GM21619 (cell line): ENCODE results near the gene DDIAS.
"Not testable (repeated sequence)": the region's sequence is repeated elsewhere in the genome, so short reads cannot be mapped to it uniquely, and the experiment has no call there.

ENCODE experiments used
- ATAC-seq: cut with Tn5 transposase; IDR thresholded peaks from one replicate; pipeline ENCODE4 v1.9.1; 2021; ENCODE audit not compliant: unreplicated experiment

The DDIAS gene

DNA sequence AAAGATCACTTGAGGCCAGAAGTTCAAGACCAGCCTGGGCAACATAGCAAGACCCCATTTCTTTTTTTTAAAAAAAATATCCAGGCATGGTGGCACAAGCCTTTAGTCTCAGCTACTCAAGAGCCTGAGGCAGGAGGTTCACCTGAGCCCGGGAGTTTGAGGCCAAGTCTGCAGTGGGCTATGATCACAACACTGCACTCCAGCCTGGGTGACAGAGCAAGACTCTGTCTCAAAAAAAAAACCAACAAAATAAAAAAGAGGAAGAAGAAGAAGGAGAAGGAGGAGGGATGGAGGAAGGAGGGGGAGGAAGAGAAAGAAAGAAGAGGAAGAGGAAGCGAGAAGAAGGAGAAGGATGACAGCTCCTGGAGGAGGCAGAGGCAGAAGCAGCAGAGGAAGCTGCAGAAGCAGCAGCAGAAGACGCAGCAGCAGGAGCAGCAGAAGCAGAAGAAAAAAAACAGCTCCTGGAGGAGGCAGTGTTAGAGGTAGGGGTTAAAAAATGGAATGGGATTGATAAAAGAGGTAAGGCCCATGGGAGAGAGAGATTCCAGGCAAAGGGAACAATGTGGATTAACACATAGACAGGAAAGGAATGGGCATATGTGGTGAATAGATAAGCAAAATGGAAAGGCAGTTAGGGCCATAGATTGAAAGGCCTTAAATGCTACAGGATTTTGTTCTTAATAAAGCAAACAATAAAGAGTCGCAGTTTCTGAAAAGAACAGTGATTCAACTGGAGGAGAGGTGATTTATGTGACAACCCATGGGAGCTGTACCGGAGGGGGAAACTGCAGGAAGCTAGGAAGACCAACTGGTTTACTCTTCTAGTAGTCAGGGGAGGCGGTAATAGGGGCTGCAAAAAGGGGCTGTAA lies 12.2 kb upstream of the DDIAS start:
- ATAC-seq = no peak

DNA sequence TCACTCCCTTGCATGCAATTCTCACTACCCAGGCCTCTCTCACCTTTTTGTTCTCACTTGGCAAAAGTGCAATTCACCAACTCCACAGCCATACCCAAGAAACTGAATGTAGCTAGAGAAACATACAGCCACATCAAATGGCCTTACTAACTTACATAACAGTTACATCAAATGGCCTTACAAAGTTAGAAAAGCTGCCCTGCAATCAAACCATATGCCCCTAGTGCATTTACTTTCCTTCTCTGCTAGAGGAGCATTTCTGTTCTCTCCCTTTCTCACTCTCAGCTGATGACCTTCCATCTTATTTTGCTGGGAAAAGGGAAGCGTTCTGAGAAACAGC lies 11.6 kb upstream of the DDIAS start:
- ATAC-seq = no peak

DNA sequence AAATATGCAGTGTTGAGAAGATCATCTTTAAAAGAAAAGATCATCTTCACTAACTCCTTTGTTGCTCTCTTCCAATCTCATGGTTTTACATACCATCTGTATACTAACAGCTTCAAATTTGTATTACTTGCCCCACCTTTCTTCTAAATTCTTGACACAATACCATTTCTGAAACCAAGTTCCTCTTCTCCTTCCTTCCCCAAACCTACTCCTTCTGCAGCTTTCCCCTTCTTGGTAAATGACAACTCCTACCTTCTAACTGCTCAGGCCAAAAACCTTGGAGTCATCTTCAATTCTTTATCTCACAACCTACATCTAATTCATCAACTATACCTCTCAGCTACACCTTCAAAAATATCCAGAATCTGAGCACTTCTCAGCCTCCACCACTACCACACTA lies 10.6 kb upstream of the DDIAS start:
- no peak for ATAC-seq

DNA sequence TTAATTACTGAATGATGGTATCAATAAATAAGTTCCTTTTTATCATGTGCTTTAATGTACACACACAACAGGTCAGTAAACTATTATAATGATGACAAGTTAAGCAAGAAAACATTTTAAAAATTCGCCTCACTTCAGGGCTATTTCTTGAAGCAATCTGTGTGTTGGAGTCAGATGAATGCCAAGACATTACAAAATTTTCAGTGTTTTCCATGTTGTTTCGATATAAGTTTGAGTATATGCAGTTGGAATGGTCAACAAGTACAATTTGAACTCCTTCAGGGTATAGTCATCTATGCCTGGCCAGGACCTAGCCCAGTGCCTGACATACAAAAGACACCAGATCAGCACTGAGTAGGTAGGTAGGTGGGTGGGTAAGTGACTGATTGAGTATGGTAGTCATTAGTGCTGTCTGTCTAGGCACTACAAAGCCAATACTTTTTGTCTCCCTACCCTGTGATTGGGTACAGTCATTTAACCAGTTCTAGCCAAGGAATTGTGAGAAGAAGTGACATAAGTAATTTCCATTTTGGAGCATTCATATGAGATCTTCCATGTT lies 8.8 kb upstream of the DDIAS start:
- ATAC-seq = no peak

DNA sequence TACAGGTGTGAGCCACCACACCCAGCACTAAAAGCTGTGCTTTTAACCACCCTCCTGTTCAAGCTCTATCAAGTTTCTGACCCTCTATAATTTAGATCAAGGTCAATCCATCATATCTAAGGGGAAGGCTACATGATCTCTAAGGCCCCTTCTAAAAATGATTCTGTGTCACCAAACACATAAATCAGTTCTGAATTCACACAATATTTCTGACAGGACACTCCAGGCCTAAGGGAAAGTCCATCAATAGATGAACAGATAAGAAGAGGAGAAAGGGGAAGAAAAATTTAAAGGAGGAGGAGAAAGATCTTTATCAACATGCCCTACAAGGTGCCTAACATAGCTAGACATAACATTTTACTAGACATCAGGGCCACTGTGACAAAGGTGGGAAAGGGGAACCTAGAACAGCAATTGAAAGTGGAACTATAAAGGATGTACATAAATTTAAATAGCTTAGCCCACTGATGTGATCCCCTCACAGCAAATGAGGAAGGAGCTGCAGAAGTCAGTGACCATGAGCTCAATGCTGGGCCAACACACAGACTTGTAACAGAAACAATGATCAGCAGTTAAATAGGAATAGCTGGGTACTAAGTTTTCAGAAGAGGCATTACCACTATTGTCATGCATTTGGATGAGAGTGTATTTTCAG lies 6.0 kb upstream of the DDIAS start:
- ATAC-seq = peak; percentile 21

DNA sequence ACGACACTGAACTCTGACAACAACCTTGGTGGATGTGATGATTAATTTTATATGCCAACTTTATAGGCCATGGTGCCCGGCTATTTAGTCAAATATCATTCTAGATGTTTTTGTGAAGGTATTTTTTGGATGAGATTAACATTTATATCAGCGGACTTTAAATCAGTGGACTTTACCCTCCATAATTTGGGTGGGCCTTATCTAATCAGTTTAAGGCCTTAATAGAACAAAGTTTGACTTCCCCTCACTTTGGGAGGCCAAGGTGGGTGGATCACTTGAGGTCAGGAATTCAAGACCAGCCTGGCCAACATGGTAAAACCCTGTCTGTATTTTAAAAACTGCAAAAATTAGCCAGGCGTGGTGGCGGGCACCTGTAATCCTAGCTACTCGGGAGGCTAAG lies 5.4 kb upstream of the DDIAS start:
- ATAC-seq = no peak

DNA sequence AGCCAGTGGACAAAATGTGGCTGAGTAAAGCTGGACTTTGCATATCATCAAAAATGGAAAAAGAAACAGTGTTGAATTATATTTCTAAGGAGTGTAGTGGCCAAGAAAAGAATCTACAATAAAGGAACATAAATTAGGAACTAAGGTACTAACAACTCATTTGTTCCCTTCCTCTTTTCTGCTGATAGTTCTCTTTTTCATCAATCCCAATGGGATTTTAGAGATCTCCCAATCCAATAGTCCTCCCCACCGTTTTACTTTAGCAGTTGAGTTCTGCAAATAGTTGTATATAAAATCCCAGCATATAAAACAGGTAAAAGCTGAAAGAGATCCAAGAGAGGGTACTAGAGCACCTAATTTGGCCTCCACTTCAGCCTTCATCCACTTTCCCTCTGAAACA lies 3.3 kb upstream of the DDIAS start:
- ATAC-seq = no peak

DNA sequence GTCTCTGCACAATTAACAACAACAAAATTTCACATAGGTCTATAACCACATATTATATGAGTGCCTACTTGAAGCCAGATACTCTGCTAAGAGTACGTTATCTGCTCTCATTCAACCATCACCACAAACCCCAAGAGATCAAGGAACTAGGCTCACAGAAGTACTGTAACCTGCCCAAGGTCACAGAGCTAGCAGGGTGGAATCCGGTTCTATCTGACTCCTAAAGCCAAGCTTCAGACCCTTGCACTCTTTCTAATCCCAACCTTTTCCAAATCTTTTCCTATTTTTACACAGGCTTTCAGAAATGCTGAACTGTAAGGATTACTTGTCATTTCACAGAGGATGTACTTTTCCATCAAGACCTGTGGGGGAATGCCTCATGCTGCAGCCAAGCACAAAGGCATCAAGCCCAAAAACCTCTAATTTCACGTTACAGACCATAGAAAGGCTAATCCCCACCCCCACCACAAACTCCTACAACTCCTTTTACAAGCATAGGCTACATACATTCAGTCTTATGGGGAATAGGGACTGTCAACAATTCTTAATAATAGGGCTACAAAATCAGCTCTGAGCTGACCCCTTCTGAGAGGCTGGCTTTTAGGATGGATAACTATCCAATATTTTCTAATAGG lies 2.2 kb upstream of the DDIAS start:
- ATAC-seq = no peak

DNA sequence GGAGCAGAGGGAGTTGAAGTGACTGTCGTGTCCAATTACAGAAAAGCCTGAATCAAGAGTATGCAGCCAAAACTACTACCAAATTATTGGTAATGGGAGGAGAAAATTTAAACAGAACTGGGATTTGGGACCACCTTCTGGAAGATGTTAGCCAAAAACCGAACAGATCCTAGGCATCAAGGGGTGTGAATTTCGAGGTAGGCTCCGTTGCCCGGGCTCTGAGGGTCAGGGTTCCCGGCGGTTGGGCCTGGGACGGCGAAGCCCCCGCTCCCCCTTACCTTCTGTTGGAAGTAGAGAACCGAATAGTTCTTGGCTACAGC lies 1.6 kb upstream of the DDIAS start:
- no peak for ATAC-seq

DNA sequence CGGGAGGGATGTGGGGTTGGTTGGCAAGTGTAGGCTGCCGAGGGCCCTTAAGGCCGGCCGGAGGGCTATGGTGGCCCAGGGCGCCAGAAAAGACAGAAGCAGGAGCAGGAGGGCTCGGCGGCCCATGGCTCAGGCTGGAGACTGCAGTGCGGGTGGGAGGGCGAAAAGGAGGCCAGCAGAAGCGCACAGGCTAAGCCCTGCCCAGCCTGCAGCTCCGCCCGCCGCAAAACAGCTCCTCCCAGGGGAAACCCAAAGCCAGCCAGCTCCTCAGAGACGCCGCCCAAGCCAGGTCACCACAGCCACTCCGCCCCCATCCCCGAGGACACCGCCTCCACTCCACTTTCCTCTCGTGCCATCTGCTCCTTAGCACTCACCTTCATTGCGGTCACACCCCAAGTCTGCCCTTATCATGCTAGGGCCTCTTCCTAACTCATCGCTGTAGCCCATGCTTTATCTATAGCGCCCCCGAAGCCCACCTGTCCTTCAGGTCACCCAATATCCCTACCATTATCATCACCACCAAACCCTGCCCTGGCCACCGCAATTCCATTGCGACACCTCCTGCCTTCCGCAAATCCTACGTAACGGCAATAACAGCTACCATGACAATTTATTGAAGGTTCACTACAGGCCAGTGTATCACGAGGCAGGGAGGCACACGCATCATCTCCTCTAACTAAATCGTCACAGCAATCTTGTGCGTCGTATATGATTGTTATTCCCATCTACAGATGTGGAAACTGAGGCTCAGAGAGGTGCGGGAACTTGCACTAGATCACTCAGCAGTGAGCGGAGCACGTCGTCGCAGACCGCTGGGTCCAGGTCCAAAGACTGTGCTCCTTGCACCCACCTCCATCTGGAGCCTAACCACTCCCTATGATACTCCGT lies 1.0 kb upstream of the DDIAS start, which contains the start of gene PRCP:
TSS of gene PRCP (minus strand) at position 154 of the 888 bp plus-strand sequence. CDS start at position 126, 28 bp downstream.
- ATAC-seq = peak; percentile 80

DNA sequence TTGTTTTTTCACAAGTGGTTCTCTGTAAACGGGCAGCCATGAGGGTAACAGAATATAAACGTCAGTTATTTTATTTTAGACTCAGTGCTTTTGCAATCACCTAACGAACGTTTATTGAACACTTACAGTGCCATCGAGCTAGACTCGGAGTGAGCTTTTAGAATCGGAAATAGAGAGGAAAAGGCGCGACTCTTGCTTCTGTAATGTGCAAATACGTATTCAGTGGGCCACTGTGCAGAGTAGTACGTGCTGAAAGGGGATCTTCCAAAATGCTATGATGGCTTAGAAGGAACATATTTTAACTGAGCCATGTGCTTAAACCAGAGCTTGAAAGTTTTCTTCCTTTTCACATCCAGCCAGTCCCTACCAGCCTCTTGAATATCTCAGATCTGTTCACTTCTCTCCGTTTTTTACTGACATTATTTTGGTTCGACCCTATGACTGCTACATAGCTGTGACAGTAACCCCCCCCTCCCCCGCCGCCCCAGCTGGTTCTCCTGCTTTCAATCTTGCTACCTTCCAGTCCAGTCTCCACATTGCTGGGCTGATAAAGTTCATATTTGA lies 468 bp downstream of the DDIAS start:
- no peak for ATAC-seq

DNA sequence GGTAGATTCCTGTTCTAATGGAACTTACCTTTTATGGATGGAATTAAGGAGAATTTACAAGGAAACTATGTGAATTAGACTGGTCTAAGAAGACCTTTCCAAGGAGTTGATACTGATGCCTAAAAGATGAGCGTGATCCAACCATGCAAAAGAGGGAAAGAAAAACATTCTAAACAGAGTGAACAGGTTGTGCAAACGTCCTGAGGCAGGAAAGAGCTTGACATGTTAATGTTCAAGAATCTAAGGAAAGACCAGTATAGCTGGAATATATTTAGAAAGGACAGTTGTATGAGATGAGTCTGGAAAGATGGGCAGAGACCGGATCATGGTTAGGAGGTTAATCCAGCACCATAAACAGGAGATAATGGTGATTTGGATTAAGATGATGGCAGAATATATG lies 1.3 kb downstream of the DDIAS start:
- no peak for ATAC-seq

DNA sequence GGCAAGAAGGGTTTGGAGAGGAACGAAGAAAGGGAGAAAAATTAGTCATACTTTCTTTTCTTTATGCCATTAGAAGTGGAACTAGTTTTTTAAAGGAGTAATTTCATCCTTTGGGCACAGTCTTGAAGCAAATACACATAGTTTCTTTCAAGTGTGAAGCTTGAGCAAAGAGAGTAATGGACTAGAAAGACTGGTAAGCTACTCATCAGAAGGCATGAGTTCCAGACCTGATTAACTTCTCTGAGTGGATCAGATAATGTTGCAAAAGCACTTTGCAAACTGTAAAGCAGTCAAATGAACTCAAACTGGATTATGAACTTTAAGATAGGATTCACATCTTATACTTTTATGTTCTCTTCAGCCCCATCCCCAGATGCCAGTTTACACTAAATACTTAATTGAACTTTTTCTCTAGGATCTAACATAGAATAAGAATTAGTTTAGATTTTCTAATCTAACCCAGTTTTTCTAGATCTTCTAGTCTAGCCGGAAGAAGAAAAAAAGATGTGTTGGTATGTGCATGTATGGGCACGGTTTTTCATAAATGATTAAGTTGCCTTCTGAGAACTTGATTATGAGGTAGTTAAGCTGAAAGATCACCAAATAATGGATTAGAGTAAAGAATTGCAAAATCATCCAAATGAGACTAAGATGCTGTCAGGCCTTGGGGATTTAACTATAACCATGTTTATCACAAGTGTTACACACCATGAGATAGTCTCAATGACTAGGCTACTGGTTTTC lies 2.5 kb downstream of the DDIAS start:
- ATAC-seq = no peak

DNA sequence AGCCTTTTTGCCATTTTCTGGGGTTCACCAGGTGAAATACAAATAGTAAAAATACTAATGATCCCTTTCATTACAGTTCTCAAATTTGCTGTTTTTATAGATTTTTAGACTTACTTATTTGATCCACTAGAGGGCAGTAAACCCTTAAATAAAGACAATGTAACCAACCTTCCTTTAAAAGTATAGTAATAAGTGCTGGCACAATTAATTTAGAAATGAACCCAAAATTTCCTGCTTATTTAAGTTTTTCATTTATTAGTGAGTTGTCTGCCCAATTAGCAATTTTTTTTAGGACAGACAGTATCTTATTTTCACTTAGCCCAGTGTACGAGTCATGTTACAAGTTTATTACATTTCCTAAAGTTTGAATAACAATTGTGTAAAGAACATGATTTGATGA lies 4.7 kb downstream of the DDIAS start:
- no peak for ATAC-seq

DNA sequence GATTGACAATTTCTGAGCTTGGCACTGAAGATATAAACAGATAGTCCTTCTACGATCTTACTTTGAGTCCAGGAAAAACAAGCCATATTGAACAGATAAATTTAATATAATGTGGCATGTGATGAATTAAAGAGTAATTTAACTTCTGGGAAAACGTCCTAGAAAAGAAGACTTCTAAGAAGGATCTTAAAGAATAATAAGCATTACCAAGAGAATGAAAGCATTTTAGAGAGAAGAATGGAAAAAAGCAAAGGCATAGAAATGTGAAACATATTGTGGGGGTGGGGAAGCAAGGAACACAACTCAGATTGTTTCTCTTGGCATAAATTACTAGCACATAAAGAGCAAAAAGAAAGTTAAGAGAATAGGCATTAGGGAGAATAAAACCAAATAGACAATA lies 5.4 kb downstream of the DDIAS start:
- ATAC-seq = no peak

DNA sequence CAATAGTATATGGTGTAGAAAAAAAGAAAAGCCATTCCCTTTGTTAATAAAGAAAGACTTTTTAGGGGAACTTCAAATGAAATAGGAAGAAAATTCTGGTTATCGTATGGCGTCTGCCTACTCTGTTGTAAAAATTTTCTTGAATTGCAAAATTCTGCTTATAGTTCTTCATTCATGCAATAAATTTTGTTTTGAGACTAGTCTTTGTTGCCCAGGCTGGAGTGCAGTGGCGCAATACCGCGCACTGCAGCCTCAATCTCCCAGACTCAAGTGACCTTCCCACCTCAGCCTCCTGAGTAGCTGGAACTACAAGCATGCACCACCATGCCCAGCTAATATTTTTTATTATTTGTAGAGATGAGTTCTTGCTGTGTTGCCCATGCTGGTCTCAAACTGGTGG lies 5.8 kb downstream of the DDIAS start:
- ATAC-seq = no peak

DNA sequence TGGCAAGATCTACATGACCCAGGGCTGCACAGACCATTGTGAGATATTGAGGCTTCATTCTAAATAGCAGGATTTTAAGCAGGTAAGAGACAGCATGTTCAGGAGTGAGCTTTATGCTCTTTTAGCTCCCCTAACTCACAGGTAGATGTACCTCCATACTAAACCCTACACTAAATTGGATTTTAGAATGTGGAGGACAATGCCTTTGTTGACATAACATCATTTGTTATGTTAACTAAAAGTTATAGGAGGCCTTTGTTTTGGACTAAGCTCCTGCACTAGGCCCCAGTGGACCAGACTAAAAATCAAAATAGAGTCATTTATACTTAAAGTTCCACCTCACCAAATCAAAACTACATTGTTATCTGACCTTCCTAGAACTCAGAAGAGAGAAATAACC lies 6.8 kb downstream of the DDIAS start:
- no peak for ATAC-seq

DNA sequence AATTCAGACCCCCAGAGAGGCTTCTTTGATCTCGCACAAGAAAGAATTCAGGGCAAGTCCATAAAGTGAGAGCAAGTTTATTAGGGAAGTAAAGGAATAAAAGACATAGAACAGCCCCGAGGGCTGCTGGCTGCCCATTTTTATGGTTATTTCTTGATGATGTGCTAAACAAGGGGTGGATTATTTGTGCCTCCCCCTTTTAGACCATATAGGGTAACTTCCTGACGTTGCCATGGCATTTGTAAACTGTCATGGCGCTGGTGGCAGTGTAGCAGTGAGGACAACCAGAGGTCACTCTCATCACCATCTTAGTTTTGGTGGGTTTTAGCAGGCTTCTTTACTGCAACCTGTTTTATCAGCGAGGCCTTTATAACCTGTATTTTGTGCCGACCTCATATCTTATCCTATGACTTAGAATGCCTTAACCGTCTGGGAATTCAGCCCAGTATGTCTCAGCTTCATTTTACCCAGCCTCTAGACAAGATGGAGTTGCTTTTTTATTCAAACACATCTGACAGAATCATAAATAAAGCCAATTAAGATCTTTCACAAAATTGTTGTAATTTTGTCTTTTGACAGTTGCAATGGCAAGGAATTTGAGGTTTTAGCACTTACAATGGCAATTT lies 7.6 kb downstream of the DDIAS start:
- no peak for ATAC-seq

DNA sequence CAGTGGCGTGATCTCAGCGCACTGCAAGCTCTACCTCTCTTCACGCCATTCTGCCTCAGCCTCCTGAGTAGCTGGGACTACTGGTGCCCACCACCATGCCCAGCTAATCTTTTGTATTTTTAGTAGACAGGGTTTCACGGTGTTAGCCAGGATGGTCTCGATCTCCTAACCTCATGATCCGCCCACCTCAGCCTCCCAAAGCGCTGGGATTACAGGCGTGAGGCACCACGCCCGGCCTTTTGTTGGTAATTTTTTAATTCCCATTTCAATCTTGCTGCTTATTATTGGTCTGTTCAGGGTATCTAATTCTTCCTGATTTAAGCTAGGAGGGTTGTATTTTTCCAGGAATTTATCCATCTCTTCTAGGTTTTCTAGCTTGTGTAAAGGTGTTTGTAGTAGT lies 18.2 kb downstream of the DDIAS start:
- not testable (repeated sequence) for ATAC-seq

DNA sequence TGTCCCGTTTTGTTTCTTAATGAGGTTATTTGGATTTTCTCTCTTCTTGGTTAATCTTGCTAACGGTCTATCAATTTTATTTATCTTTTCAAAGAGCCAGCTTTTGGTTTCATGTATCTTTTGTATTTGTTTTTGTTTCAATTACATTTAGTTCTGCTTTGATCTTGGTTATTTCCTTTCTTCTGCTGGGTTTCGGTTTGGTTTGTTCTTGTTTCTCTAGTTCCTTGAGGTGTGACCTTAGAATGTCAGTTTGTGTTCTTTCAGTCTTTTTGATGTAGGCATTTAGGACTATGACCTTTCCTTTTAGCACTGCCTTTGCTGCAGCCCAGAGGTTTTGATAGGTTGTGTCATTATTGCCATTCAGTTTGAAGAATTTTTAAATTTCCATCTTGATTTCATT lies 18.7 kb downstream of the DDIAS start:
- ATAC-seq = not testable (repeated sequence)
